ENCODE measurements around the gene FBN1. TPM values are rescaled to one million over a fixed set of nuclear protein-coding genes. Genes with fewer than 3 reads are reported as not detected.

FBN1 gene
- total and polyA plus RNA-seq, 2 donors (not counting 3 experiments of a cell fraction or from before 2014, with no cell fraction given): 107 to 111 TPM

DNA sequence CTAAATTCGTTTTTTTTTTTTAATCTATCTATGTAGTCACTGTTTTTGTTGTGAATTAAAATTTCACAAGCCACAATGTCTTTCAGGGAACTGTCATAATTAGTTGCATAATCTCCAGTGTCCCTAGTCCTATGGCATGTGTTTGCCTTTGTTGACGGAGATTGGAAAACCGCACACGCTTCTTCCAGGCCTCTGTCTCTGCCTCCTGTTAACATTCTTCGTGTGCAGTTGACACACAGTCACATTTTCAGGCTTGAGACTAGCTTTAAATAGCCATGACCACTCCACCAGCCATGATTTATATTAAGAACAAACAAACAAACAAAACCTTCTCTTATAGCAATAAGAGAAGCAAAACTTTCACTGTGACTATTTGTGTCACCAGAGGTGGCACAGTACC is 174.4 kb downstream of the FBN1 start:
- H3K27me3 ChIP-seq (ENCODE audit: control insufficient read depth in 2 of 2, insufficient read depth in 2 of 2, low read length in 2 of 2): no peaks in the 10 kb centered on the region
- BruUV-seq (replicated peaks): no TSS peak
- POLR2A ChIA-PET: no interaction called here
- DNase-seq (ENCODE audit: low read depth, low spot score) (no peak), FAIRE-seq (no peak)
- no peak overlapping the region for H2AFZ ChIP-seq (ENCODE audit: low read depth, low read length)
- no peak overlapping the region for H3K4me3 ChIP-seq (replicated peaks in 1 of 3; ENCODE audit: insufficient read depth in 1 of 3, low read depth in 1 of 3, low read length in 3 of 3)
- no peak overlapping the region for H3K4me2 ChIP-seq (ENCODE audit: insufficient read depth, low read length)
- H3K36me3 ChIP-seq (ENCODE audit: control insufficient read depth in 2 of 2, extremely low read depth in 1 of 2, insufficient read depth in 2 of 2, low read length in 2 of 2): peaks cover 13 to 37% of the 10 kb centered on the region in 2 experiments
- dilution Hi-C loops (cut with MboI; ENCODE audit: extremely low pct_ligation_motif_present, low sequenced_read_pairs): no loop called here
- H3K27ac ChIP-seq (ENCODE audit: insufficient read depth, low read depth, low read length): no peak overlapping the region
- no peak overlapping the region for H3K9ac ChIP-seq (replicated peaks; ENCODE audit: extremely low read depth, insufficient read depth, low read length)
- CTCF ChIA-PET: no interaction called here
- TF ChIP-seq EZH2 (IDR thresholded peaks at IDR 0.05; ENCODE audit: borderline replicate concordance, low read depth, low read length, severe bottlenecking) (no peak), POLR2A (IDR thresholded peaks at IDR 0.05; ENCODE audit: low read depth, low read length) (no peak), MYC (IDR thresholded peaks at IDR 0.05; ENCODE audit: low read depth, low read length) (no peak), FOS (IDR thresholded peaks at IDR 0.05; ENCODE audit: borderline replicate concordance, insufficient read depth, low read length) (no peak), GATA2 (IDR thresholded peaks at IDR 0.05; ENCODE audit: insufficient read depth, insufficient read length, low read depth, low read length) (no peak), JUN (IDR thresholded peaks at IDR 0.05; ENCODE audit: borderline replicate concordance, insufficient read depth, insufficient read length, low read depth) (no peak), POLR2AphosphoS5 (IDR thresholded peaks at IDR 0.05; ENCODE audit: insufficient read depth, low read depth, low read length) (no peak)
- TF ChIP-seq, protein P1, sequence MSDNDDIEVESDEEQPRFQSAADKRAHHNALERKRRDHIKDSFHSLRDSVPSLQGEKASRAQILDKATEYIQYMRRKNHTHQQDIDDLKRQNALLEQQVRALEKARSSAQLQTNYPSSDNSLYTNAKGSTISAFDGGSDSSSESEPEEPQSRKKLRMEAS (IDR thresholded peaks at IDR 0.05; ENCODE audit: insufficient read depth, insufficient read length): no peak
- no peaks in the 10 kb centered on the region for H4K20me1 ChIP-seq (replicated peaks; ENCODE audit: control insufficient read depth, extremely low read depth, insufficient read depth, low read length)
- H3K9me3 ChIP-seq (replicated peaks; ENCODE audit: control insufficient read depth, insufficient read depth, low read length): no peaks in the 10 kb centered on the region
- no peaks in the 10 kb centered on the region for H3K9me1 ChIP-seq (replicated peaks; ENCODE audit: control insufficient read depth, extremely low read depth, insufficient read depth, low read length)
- H3K4me1 ChIP-seq (ENCODE audit: control insufficient read depth, extremely low read depth, insufficient read depth, low read length): peaks cover 12% of the 10 kb centered on the region
- H3K79me2 ChIP-seq (ENCODE audit: control insufficient read depth, insufficient read depth, low read length): no peaks in the 10 kb centered on the region
- intact Hi-C loops (cut with micrococcal nuclease): no loop called here

DNA sequence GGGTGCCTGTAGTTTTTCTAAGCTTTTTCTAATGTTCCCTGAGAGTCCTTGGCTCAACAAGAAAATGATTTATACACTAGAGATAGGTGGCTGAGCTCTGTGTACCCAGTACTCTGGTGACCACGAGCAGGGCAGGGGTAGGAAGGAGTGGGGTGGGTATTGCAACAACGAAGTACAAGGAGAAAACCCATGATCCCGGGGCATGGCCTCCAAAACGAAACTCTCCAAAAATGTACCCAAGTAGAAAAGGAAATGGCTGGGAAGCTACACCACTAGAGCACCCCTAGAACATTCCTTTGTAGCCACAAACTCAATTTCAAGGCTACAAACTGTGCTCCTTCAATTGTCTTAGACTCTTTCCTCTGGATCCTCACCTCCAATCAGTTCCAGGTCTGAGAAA is 175.4 kb downstream of the FBN1 start:
- H3K9ac ChIP-seq (replicated peaks; ENCODE audit: extremely low read depth, insufficient read depth, low read length): no peak overlapping the region
- H3K9me1 ChIP-seq (replicated peaks; ENCODE audit: control insufficient read depth, extremely low read depth, insufficient read depth, low read length): no peaks in the 10 kb centered on the region
- no TSS peak for BruUV-seq (replicated peaks)
- TF ChIP-seq MYC (IDR thresholded peaks at IDR 0.05; ENCODE audit: low read depth, low read length): no peak
- TF ChIP-seq GATA2 (IDR thresholded peaks at IDR 0.05; ENCODE audit: insufficient read depth, insufficient read length, low read depth, low read length): no peak
- no peak for TF ChIP-seq POLR2A (IDR thresholded peaks at IDR 0.05; ENCODE audit: low read depth, low read length)
- no peak for TF ChIP-seq EZH2 (IDR thresholded peaks at IDR 0.05; ENCODE audit: borderline replicate concordance, low read depth, low read length, severe bottlenecking)
- TF ChIP-seq, protein P1 (IDR thresholded peaks at IDR 0.05; ENCODE audit: insufficient read depth, insufficient read length): no peak
- TF ChIP-seq FOS (IDR thresholded peaks at IDR 0.05; ENCODE audit: borderline replicate concordance, insufficient read depth, low read length): no peak
- TF ChIP-seq, protein P2, sequence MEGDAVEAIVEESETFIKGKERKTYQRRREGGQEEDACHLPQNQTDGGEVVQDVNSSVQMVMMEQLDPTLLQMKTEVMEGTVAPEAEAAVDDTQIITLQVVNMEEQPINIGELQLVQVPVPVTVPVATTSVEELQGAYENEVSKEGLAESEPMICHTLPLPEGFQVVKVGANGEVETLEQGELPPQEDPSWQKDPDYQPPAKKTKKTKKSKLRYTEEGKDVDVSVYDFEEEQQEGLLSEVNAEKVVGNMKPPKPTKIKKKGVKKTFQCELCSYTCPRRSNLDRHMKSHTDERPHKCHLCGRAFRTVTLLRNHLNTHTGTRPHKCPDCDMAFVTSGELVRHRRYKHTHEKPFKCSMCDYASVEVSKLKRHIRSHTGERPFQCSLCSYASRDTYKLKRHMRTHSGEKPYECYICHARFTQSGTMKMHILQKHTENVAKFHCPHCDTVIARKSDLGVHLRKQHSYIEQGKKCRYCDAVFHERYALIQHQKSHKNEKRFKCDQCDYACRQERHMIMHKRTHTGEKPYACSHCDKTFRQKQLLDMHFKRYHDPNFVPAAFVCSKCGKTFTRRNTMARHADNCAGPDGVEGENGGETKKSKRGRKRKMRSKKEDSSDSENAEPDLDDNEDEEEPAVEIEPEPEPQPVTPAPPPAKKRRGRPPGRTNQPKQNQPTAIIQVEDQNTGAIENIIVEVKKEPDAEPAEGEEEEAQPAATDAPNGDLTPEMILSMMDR (IDR thresholded peaks at IDR 0.05; ENCODE audit: extremely low read depth in 1 of 2, insufficient read depth in 1 of 2, low read depth in 1 of 2, low read length in 2 of 2): no peak
- no peak for TF ChIP-seq JUN (IDR thresholded peaks at IDR 0.05; ENCODE audit: borderline replicate concordance, insufficient read depth, insufficient read length, low read depth)
- ChIA-PET POLR2A (no interaction called here), CTCF (no interaction called here)
- peaks cover 12% of the 10 kb centered on the region for H3K4me1 ChIP-seq (ENCODE audit: control insufficient read depth, extremely low read depth, insufficient read depth, low read length)
- H2AFZ ChIP-seq (ENCODE audit: low read depth, low read length): no peak overlapping the region
- dilution Hi-C loops (cut with MboI; ENCODE audit: extremely low pct_ligation_motif_present, low sequenced_read_pairs) (no loop called here), intact Hi-C loops (cut with micrococcal nuclease) (no loop called here)
- no peak overlapping the region for H3K4me2 ChIP-seq (ENCODE audit: insufficient read depth, low read length)
- peaks cover 13 to 38% of the 10 kb centered on the region in 2 experiments for H3K36me3 ChIP-seq (ENCODE audit: control insufficient read depth in 2 of 2, extremely low read depth in 1 of 2, insufficient read depth in 2 of 2, low read length in 2 of 2)
- no peak for DNase-seq (ENCODE audit: low read depth, low spot score)
- H4K20me1 ChIP-seq (replicated peaks; ENCODE audit: control insufficient read depth, extremely low read depth, insufficient read depth, low read length): no peaks in the 10 kb centered on the region
- H3K27ac ChIP-seq (ENCODE audit: insufficient read depth, low read depth, low read length): no peak overlapping the region
- no peaks in the 10 kb centered on the region for H3K27me3 ChIP-seq (ENCODE audit: control insufficient read depth in 2 of 2, insufficient read depth in 2 of 2, low read length in 2 of 2)
- H3K4me3 ChIP-seq (replicated peaks in 1 of 3; ENCODE audit: insufficient read depth in 1 of 3, low read depth in 1 of 3, low read length in 3 of 3): no peak overlapping the region
- H3K9me3 ChIP-seq (replicated peaks; ENCODE audit: control insufficient read depth, insufficient read depth, low read length): no peaks in the 10 kb centered on the region
- no peaks in the 10 kb centered on the region for H3K79me2 ChIP-seq (ENCODE audit: control insufficient read depth, insufficient read depth, low read length)
- FAIRE-seq: no peak

All from endothelial cell of umbilical vein (primary cell).